AG10803 (cell line): ENCODE data around the gene SORBS1.

Experiments
- DNase-seq: peaks from one replicate; pipeline ENCODE4 v3.0.0; 2010; ENCODE audit warnings: low read depth
- H3K4me3 ChIP-seq: 2 replicates; pipeline ENCODE4 v1.5.1; 2011; ENCODE audit warnings: mild to moderate bottlenecking, low read length, control low read depth
- CTCF ChIP-seq: conservative IDR thresholded peaks from 2 replicates; pipeline ENCODE4 v1.5.1; 2011; ENCODE audit warnings: mild to moderate bottlenecking, low read length, control low read depth, inconsistent platforms

The SORBS1 gene

GRCh38 chr10:95335933-95336699 is 225.1 kb downstream of the SORBS1 start:
- no peak overlapping the region for H3K4me3 ChIP-seq
- TF ChIP-seq CTCF, result no peak
- DNase-seq, result no peak

- no peak for DNase-seq
- no peak overlapping the region for H3K4me3 ChIP-seq
- no peak for TF ChIP-seq CTCF
Observed at GRCh38 chr10:95334805-95335144, 226.4 kb downstream of the SORBS1 start.

- TF ChIP-seq CTCF, result no peak
- no peak overlapping the region for H3K4me3 ChIP-seq
- peak; percentile 87 for DNase-seq
Observed at GRCh38 chr10:95333997-95334804, 227.0 kb downstream of the SORBS1 start.

GRCh38 chr10:95332666-95333249 is 228.4 kb downstream of the SORBS1 start:
- H3K4me3 ChIP-seq, result no peak overlapping the region
- no peak for TF ChIP-seq CTCF
- DNase-seq, result no peak

GRCh38 chr10:95331596-95332130 is 229.5 kb downstream of the SORBS1 start:
- H3K4me3 ChIP-seq, result no peak overlapping the region
- no peak for TF ChIP-seq CTCF
- no peak for DNase-seq

GRCh38 chr10:95330966-95331453 is 230.2 kb downstream of the SORBS1 start:
- no peak for DNase-seq
- TF ChIP-seq CTCF, result no peak
- H3K4me3 ChIP-seq, result no peak overlapping the region
